ENCODE data around the gene AGBL1. TPM values are rescaled to one million over a fixed set of nuclear protein-coding genes. Genes with fewer than 3 reads are reported as not detected.

The AGBL1 gene
- total RNA-seq, 1 donor from 2014 or later, result 5.5 TPM

GRCh38 chr15:86969364-86969763, 889.7 kb downstream of the AGBL1 start:
- Histone ChIP-seq H3K4me3 (no peak overlapping the region), H3K4me1 (no peaks in the 10 kb centered on the region), H3K79me2 (ENCODE audit: low read depth) (no peaks in the 10 kb centered on the region), H3K36me3 (no peaks in the 10 kb centered on the region), H3K9me3 (ENCODE audit: low read depth) (no peaks in the 10 kb centered on the region), H3K9ac (no peak overlapping the region), H3K27me3 (no peaks in the 10 kb centered on the region), H3K27ac (no peak overlapping the region), H3K4me2 (no peak overlapping the region), H3F3A (ENCODE audit: low read depth) (no peaks in the 10 kb centered on the region), H4K20me1 (ENCODE audit: low read depth) (no peaks in the 10 kb centered on the region), H2AFZ (replicated peaks) (no peak overlapping the region)
- TF ChIP-seq EZH2phosphoT487 (IDR thresholded peaks at IDR 0.05) (no peak), CTCF (IDR thresholded peaks at IDR 0.05) (no peak), EZH2 (IDR thresholded peaks at IDR 0.05) (no peak)
- Mint-ChIP-seq H3K4me1 (no peaks in the 10 kb centered on the region), H3K36me3 (no peaks in the 10 kb centered on the region), H3K27ac (no peak overlapping the region), H3K27me3 (ENCODE audit: insufficient read depth, low read depth) (no peaks in the 10 kb centered on the region), H3K4me3 (no peak overlapping the region), H3K9me3 (no peaks in the 10 kb centered on the region)
- DNase-seq (ENCODE audit: low spot score), result no peak

DNA sequence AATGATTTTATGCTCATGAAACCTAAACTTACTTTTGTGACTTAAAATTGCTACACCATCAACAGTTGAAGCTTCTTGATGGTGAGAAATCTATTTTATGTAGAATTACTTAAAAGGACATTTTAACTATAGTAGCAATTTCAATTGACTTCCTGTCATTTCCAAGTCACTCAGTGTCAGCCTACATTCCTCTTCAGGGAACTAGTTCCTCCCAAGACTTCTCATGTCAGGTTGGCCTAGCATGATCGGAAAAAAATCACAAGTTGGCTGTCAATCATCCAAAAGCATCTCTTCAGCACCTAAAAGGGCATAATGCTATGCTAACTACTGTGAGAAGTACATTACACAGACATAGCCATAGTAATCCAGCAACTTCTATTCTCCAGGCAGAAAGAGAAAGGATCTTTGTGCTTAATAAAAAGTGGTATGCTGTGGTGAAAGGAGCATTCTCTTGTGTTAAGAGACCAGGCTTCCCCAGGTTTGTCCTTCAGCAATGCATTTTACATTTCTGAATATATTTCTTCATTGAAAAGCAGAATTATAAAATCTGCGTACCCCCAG, 893.7 kb downstream of the AGBL1 start:
- DNase-seq (ENCODE audit: low spot score), result no peak
- Mint-ChIP-seq H3K9me3 (no peaks in the 10 kb centered on the region), H3K27me3 (ENCODE audit: insufficient read depth, low read depth) (no peaks in the 10 kb centered on the region), H3K4me1 (no peaks in the 10 kb centered on the region), H3K27ac (no peak overlapping the region), H3K4me3 (no peak overlapping the region), H3K36me3 (no peaks in the 10 kb centered on the region)
- no peaks in the 10 kb centered on the region for H3K79me2 ChIP-seq (ENCODE audit: low read depth)
- H3K4me1 ChIP-seq, result no peaks in the 10 kb centered on the region
- no peak for TF ChIP-seq EZH2 (IDR thresholded peaks at IDR 0.05)
- TF ChIP-seq CTCF (IDR thresholded peaks at IDR 0.05), result no peak
- no peak for TF ChIP-seq EZH2phosphoT487 (IDR thresholded peaks at IDR 0.05)
- no peak overlapping the region for H3K9ac ChIP-seq
- H3K4me2 ChIP-seq, result no peak overlapping the region
- H3K27me3 ChIP-seq, result no peaks in the 10 kb centered on the region
- H3F3A ChIP-seq (ENCODE audit: low read depth), result peaks cover 4% of the 10 kb centered on the region
- H3K9me3 ChIP-seq (ENCODE audit: low read depth), result no peaks in the 10 kb centered on the region
- H3K27ac ChIP-seq, result no peak overlapping the region
- H4K20me1 ChIP-seq (ENCODE audit: low read depth), result no peaks in the 10 kb centered on the region
- no peak overlapping the region for H3K4me3 ChIP-seq
- H3K36me3 ChIP-seq, result no peaks in the 10 kb centered on the region
- H2AFZ ChIP-seq (replicated peaks), result no peak overlapping the region

DNA sequence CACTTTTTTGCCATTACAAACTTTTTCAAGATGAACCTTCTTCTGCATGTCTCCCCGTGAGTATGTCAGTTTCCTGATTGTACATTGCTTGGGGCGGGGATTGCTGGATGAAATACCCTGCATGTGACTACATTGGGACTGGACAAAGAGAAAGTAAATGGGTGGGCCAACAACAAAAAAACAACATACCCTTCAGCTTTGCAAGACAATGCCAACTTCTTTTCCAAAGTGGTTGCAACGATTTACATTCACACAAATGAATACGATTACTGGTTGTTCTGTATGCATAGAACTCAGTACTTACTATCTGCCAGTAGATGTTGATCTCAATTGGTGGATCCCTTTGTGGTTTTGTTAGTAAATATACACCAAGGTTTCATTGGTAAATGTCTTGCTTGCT, 908.4 kb downstream of the AGBL1 start:
- Mint-ChIP-seq H3K9me3 (no peaks in the 10 kb centered on the region), H3K4me1 (no peaks in the 10 kb centered on the region), H3K4me3 (no peak overlapping the region), H3K27me3 (ENCODE audit: insufficient read depth, low read depth) (no peaks in the 10 kb centered on the region), H3K36me3 (no peaks in the 10 kb centered on the region), H3K27ac (no peak overlapping the region)
- no peaks in the 10 kb centered on the region for H3K36me3 ChIP-seq
- H3K4me2 ChIP-seq, result no peak overlapping the region
- H3K27me3 ChIP-seq, result no peaks in the 10 kb centered on the region
- H3K79me2 ChIP-seq (ENCODE audit: low read depth), result no peaks in the 10 kb centered on the region
- H3K9me3 ChIP-seq (ENCODE audit: low read depth), result no peaks in the 10 kb centered on the region
- no peak overlapping the region for H3K4me3 ChIP-seq
- DNase-seq (ENCODE audit: low spot score), result no peak
- no peak overlapping the region for H3K9ac ChIP-seq
- H2AFZ ChIP-seq (replicated peaks), result no peak overlapping the region
- no peaks in the 10 kb centered on the region for H3K4me1 ChIP-seq
- no peaks in the 10 kb centered on the region for H4K20me1 ChIP-seq (ENCODE audit: low read depth)
- no peak overlapping the region for H3K27ac ChIP-seq
- TF ChIP-seq CTCF (IDR thresholded peaks at IDR 0.05) (no peak), EZH2phosphoT487 (IDR thresholded peaks at IDR 0.05) (no peak), EZH2 (IDR thresholded peaks at IDR 0.05) (no peak)
- H3F3A ChIP-seq (ENCODE audit: low read depth), result no peaks in the 10 kb centered on the region

Data from neural progenitor cell (in vitro differentiated cells).